HS-5 (cell line): ENCODE measurements around the gene PIKFYVE.
"Not testable (repeated sequence)": the region's sequence is repeated elsewhere in the genome, so short reads cannot be mapped to it uniquely, and the experiment has no call there.

Source experiments
- DNase-seq: peaks from one replicate; pipeline ENCODE4 v3.0.0-alpha.2; 2012; ENCODE audit warnings: low read depth

The PIKFYVE gene

GRCh38 chr2:208255557-208256106, 10.4 kb upstream of the PIKFYVE start:
- DNase-seq = no peak

GRCh38 chr2:208256192-208256782, 9.8 kb upstream of the PIKFYVE start:
- DNase-seq = no peak

DNA sequence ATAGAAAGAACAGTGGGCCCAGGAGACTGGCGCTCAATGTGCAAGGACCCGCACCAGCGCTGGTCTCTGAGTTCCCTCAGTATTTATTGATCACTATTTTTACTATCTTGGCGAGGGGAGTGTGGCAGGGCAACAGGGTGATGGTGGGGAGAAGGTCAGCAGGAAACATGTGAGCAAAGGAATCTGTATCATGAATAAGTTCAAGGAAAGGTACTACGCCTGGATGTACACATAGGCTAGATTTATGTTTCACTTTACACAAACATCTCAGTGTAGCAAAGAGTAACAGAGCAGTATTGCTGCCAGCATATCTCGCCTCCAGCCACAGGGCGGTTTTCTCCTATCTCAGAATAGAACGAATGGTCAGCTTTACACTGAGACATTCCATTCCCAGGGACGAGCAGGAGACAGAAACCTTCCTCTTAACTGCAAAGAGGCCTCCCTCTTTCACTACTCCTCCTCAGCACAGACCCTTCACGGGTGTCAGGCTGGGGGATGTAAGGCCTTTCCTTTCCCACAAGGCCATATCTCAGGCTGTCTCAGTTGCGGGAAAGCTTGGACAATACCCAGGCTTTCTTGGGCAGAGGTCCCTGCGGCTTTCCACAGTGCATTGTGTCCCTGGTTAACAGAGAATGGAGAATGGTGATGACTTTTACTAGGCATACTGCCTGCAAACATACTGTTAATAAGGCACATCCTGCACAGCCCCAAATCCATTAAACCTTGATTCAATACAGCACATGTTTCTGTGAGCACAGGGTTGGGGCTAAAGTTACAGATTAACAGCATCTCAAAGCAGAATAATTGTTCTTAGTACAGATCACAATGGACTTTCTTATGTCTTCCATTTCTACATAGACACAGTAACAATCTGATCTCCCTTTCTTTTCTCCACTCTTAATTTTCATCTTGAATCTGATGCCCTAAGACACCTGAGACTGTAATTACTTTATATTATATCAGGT, 8.9 kb upstream of the PIKFYVE start:
- not testable (repeated sequence) for DNase-seq

GRCh38 chr2:208265371-208265800, 669 bp upstream of the PIKFYVE start:
- no peak for DNase-seq

- DNase-seq = no peak
These were observed 468 bp downstream of the PIKFYVE start for GRCh38 chr2:208266553-208266893.

DNA sequence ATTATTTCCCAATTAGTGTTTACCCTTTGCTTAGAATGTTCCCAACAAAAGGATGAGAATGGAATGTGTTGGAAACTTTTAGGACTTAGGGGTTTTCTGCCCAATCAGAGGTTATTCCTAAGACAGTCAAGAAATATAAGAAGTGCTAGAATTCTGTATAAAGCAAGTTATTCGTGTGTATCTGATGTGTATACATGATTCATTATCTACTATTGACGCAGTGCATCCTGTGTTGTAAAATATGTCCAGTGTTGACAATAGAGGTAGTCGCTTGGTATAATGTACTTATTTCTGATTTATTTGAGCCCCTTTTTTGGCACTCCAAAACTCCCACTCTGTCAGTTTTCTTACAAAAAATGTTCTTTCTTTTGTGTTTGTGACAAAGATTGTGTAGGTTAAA, 881 bp downstream of the PIKFYVE start:
- no peak for DNase-seq

DNA sequence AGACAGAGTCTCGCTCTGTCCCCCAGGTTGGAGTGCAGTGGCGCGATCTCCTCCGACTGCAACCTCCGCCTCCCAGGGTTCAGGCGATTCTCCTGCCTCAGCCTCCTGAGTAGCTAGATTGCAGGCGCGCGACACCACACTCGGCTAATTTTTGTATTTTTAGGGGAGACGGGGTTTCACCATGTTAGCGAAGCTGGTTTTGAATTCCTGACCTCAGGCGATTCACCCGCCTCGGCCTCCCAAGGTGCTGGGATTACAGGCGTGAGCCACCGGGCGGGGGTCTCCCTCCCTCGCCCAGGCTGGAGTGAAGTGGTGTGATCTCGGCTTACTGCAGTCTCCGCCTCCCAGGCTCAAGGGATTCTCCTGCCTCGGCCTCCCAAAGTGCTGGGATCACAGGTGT, 1.5 kb downstream of the PIKFYVE start:
- not testable (repeated sequence) for DNase-seq

GRCh38 chr2:208268156-208268952, 2.3 kb downstream of the PIKFYVE start:
- DNase-seq = no peak

DNA sequence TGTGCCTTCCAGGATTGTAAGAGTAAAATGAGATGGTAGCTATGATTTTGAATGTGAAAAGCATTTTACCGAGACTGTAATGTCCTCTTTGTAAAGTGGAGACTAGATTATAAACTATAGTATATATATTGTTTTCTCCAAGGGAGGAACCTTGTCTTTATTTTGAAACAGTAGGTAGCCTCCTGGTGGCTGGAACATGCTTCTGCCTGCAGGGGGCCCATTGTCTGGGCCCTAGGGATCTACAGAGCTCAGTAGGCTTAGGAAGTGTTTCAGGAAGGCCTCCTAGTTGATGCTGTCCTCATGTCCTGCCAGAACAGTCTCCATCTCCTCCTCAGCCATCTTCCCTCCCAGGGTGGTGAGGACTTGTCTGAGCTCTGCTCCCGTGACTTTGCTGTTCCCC, 3.0 kb downstream of the PIKFYVE start:
- no peak for DNase-seq

- DNase-seq = no peak
These were observed 8.7 kb downstream of the PIKFYVE start for GRCh38 chr2:208274748-208275147.

- DNase-seq = no peak
These were observed 12.5 kb downstream of the PIKFYVE start for GRCh38 chr2:208278549-208278948.

- DNase-seq = no peak
These were observed 13.2 kb downstream of the PIKFYVE start for GRCh38 chr2:208279236-208279635.

GRCh38 chr2:208280234-208280633, 14.2 kb downstream of the PIKFYVE start:
- DNase-seq = no peak

- peak; percentile 35 for DNase-seq
These were observed 14.9 kb downstream of the PIKFYVE start for GRCh38 chr2:208280933-208281332.

DNA sequence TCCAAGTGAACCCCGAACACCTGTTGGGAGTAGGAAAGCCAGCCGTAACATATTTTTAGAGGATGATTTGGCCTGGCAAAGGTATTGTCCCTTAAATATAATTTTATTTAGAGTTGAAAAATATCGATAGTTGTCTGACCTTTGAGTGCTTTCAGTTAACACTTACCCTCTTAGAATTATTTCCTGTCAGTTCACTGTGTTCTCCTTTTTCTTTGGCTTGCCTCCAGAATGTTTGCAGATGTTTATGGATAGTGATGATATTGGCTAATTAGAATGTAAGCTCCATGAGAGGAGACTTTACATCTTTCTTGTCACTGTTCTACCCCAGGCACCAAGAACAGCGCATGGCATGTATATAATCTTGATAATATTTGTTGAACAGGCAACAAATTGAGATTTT, 19.8 kb downstream of the PIKFYVE start:
- no peak for DNase-seq

- no peak for DNase-seq
These were observed 28.5 kb downstream of the PIKFYVE start for GRCh38 chr2:208294482-208295024.

GRCh38 chr2:208295834-208296233, 29.8 kb downstream of the PIKFYVE start:
- DNase-seq = no peak

DNA sequence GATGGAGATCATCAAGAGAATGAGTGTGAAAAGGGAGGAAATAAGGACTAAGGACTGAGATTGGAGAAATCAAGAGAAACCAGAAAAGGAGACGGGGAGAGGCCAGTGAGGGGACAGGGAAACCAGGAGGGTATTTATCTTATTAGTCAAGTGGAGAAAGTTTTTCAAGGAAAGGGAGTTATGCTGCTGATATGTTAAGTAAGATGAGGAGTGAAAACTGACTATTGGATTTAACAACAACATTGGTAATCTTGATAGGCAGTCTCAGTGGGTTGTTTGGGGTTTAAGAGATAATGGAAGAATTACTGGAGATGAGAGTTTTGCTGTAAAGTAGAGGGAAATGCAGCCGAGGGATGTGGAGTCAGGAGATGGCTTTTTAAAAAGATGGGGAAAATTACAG, 30.6 kb downstream of the PIKFYVE start:
- DNase-seq = no peak

- no peak for DNase-seq
These were observed 31.9 kb downstream of the PIKFYVE start for GRCh38 chr2:208297961-208298360.

DNA sequence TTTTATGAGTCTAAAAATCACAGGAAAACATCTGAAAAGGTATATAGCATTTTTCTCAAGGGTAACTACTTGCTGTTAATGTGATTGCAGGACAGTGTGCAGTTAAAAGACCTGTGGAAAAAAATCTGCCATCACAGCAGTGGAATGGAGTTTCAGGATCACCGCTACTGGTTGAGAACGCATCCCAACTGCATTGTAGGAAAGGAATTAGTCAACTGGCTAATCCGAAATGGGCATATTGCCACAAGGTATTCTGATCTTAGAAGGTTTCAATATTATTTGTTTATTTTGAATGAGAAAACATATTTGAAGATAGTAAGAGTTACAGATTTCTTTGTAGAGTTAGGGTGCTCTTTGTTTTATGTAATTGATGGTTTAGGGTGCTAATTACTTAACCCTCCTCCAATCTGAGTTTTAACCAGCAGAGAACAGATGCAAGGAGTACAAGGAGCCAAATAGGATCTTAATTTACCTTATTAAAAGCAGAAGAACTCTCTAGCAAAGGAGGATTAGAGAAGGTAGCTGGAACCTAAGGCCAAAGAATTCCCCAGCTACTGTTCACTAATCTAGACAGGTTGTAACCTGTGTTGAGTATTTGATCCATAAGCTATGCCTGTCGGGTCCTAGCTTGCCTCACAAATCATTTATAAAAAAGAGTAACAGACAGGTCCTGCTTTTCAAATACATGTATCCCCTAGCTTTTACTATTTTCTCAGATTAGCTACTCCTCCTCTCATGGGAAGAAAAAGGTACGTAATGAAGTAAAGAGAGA, 35.0 kb downstream of the PIKFYVE start:
- DNase-seq = no peak

GRCh38 chr2:208304157-208304556, 38.1 kb downstream of the PIKFYVE start:
- DNase-seq = no peak
